GM12872 (cell line): ENCODE results near the gene ARHGEF4.

Source experiments
- TF ChIP-seq, protein P1 (sequence below): IDR thresholded peaks from 3 replicates; pipeline ENCODE4 v1.5.1; 2011; ENCODE audit warnings: low read depth, mild to moderate bottlenecking, low read length, moderate library complexity; ENCODE audit not compliant: insufficient read depth

ARHGEF4 gene

GRCh38 chr2:130825966-130826253 is 10.8 kb upstream of the ARHGEF4 start:
- TF ChIP-seq, protein P1, sequence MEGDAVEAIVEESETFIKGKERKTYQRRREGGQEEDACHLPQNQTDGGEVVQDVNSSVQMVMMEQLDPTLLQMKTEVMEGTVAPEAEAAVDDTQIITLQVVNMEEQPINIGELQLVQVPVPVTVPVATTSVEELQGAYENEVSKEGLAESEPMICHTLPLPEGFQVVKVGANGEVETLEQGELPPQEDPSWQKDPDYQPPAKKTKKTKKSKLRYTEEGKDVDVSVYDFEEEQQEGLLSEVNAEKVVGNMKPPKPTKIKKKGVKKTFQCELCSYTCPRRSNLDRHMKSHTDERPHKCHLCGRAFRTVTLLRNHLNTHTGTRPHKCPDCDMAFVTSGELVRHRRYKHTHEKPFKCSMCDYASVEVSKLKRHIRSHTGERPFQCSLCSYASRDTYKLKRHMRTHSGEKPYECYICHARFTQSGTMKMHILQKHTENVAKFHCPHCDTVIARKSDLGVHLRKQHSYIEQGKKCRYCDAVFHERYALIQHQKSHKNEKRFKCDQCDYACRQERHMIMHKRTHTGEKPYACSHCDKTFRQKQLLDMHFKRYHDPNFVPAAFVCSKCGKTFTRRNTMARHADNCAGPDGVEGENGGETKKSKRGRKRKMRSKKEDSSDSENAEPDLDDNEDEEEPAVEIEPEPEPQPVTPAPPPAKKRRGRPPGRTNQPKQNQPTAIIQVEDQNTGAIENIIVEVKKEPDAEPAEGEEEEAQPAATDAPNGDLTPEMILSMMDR = no peak

- TF ChIP-seq, protein P1 = no peak
These were observed 10.3 kb upstream of the ARHGEF4 start for GRCh38 chr2:130826419-130826818.

- TF ChIP-seq, protein P1 = no peak
These were observed 9.8 kb upstream of the ARHGEF4 start for GRCh38 chr2:130826821-130827501.

- TF ChIP-seq, protein P1 = no peak
These were observed 9.0 kb upstream of the ARHGEF4 start for GRCh38 chr2:130827502-130828251.

GRCh38 chr2:130828461-130828860 is 8.3 kb upstream of the ARHGEF4 start:
- TF ChIP-seq, protein P1 = no peak

DNA sequence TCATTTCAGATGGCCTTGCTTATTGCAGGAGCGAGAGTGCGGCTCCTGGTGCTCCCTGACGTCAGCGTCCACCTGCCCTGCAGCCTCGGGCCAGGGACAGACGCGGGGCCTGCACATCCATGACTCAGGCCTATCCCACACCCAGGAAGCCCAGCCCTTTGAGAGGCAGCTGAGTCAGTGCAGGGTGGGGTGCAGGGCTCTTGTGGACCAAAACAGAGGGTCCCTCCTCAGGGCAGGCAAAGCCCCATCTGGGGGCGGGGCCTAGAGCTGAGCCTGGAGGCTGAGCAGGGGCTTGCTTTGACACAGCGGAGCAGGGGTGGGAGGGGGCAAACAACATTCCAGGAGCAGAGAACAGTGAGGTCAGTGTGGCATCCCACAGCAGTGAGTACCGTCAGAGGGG is 7.7 kb upstream of the ARHGEF4 start:
- TF ChIP-seq, protein P1 = no peak

GRCh38 chr2:130830538-130830937 is 6.2 kb upstream of the ARHGEF4 start:
- TF ChIP-seq, protein P1 = no peak
